GM12878 (cell line): ENCODE measurements around the gene NT5C2. TPM values are rescaled to one million over a fixed set of nuclear protein-coding genes. Genes with fewer than 3 reads are reported as not detected.

Source experiments
- ATF2 ChIP-seq: IDR thresholded peaks from 2 replicates; pipeline ENCODE4 v1.6.1; 2012; ENCODE audit warnings: low read length, inconsistent platforms
- ATF7 ChIP-seq: fragments of 450-650 bp; IDR thresholded peaks from 2 replicates; pipeline ENCODE4 v1.6.1; 2016; ENCODE audit warnings: low read depth, mild to moderate bottlenecking
- FOXK2 ChIP-seq: fragments of 450-650 bp; IDR thresholded peaks from 2 replicates; pipeline ENCODE4 v1.6.1; 2017; ENCODE audit warnings: mild to moderate bottlenecking, moderate library complexity
- GABPA ChIP-seq: IDR thresholded peaks from 2 replicates; pipeline ENCODE4 v1.6.1; 2014; ENCODE audit warnings: antibody characterized with exemption, low read depth, mild to moderate bottlenecking, inconsistent platforms
- HSF1 ChIP-seq: fragments of 150-350 bp; IDR thresholded peaks from 2 replicates; pipeline ENCODE4 v1.6.1; 2014; ENCODE audit warnings: mild to moderate bottlenecking, low read depth, low read length
- IRF5 ChIP-seq: fragments of 450-650 bp; IDR thresholded peaks from 2 replicates; pipeline ENCODE4 v1.6.1; 2017; ENCODE audit warnings: borderline replicate concordance
- JUNB ChIP-seq: IDR thresholded peaks from 2 replicates; pipeline ENCODE4 v1.6.1; 2016; ENCODE audit warnings: antibody characterized with exemption, mild to moderate bottlenecking
- MYB ChIP-seq: fragments of 150-350 bp; IDR thresholded peaks from 2 replicates; pipeline ENCODE4 v1.6.1; 2014; ENCODE audit warnings: mild to moderate bottlenecking, low read depth, low read length, borderline replicate concordance
- RELB ChIP-seq: fragments of 450-650 bp; IDR thresholded peaks from 2 replicates; pipeline ENCODE4 v1.6.1; 2017; ENCODE audit warnings: low read depth, mild to moderate bottlenecking, moderate library complexity
- RUNX3 ChIP-seq: IDR thresholded peaks from 2 replicates; pipeline ENCODE4 v1.6.1; 2012; ENCODE audit warnings: low read length, inconsistent platforms
- TBL1XR1 ChIP-seq: IDR thresholded peaks from 2 replicates; pipeline ENCODE4 v1.6.1; 2012; ENCODE audit warnings: low read depth, low read length, improper control_type of control experiment
- ZBED1 ChIP-seq: IDR thresholded peaks from 2 replicates; pipeline ENCODE4 v1.6.1; 2016; ENCODE audit warnings: borderline replicate concordance
- ZBTB11 ChIP-seq: fragments of 450-650 bp; formaldehyde crosslinking; IDR thresholded peaks from 2 replicates; pipeline ENCODE4 v1.5.0; 2022; ENCODE audit warnings: mild to moderate bottlenecking, missing genetic modification characterization
- ZNF622 ChIP-seq: fragments of 450-650 bp; IDR thresholded peaks from 2 replicates; pipeline ENCODE4 v1.6.1; 2017; ENCODE audit warnings: mild to moderate bottlenecking, inconsistent platforms
- ZNF687 ChIP-seq: fragments of 450-650 bp; IDR thresholded peaks from 2 replicates; pipeline ENCODE4 v1.6.1; 2017; ENCODE audit warnings: mild to moderate bottlenecking, moderate library complexity
- polyA plus RNA-seq, 11 experiments: library from polyadenylated mRNA; depleted of rRNA in 4 of 11; unstranded in 6 of 11; stranded (reverse) in 5 of 11; fragments of >200 nt; fragmentation: Nextera tagmentation in 4 of 11; fragmentation: Illumina TruSeq in 1 of 11; extraction: Ambion mirVana in 4 of 11; extraction: Trizol in 1 of 11; gene quantifications; 1 replicate in 1 of 11; 2 replicates in 10 of 11; pipeline versions ENCODE4 v1.2.1 to v1.2.3, GENCODE V29; 2011 to 2016; ENCODE audit warnings: inconsistent platforms in 2 of 11, missing spikeins in 2 of 11, low read depth in 1 of 11
- total RNA-seq, 4 experiments: library from RNA; depleted of rRNA in 3 of 4; stranded (reverse); fragments of >200 nt in 3 of 4; fragmentation: Illumina TruSeq in 1 of 4; extraction: Trizol in 1 of 4; gene quantifications; 2 replicates each; pipeline versions ENCODE4 v1.2.1 to v1.2.3, GENCODE V29; 2013 to 2021

NT5C2 gene
- total and polyA plus RNA-seq, 10 of the 15 experiments (the other 5 are each of a cell fraction or from before 2014, with no cell fraction given), result 15.8 to 70.1 (median 56.0) TPM

GRCh38 chr10:103111918-103112877 lies 80.9 kb downstream of the NT5C2 start (continued):
- no peak for TF ChIP-seq ZNF687
- TF ChIP-seq ATF2, result peak; percentile 60
- TF ChIP-seq ZBED1, result 0 out of 2 replicates have a peak, but pooled peaks have one; percentile 63
- TF ChIP-seq ZBTB11 (CRISPR knock-in tag), result no peak
- TF ChIP-seq GABPA, result no peak
- no peak for TF ChIP-seq ZNF622
- no peak for TF ChIP-seq IRF5
- TF ChIP-seq RUNX3, result peak; percentile 70
- no peak for TF ChIP-seq FOXK2
- TF ChIP-seq HSF1, result no peak
- no peak for TF ChIP-seq RELB
- no peak for TF ChIP-seq MYB
- peak; percentile 10; the same call in 1 of the 2 replicates for TF ChIP-seq ATF7
- 0 out of 2 replicates have a peak, but pooled peaks have one; percentile 36 for TF ChIP-seq TBL1XR1
- TF ChIP-seq JUNB, result peak; percentile 94
